OCI-LY1 (cell line): Measurements from ENCODE around the gene GZMM.

ENCODE experiments used
- EZH2 ChIP-seq: fragments of 200-600 bp; sonication (generic), shearing (Covaris generic); IDR thresholded peaks from 2 replicates; pipeline ENCODE4 v1.8.0; 2017; ENCODE audit warnings: borderline replicate concordance, mixed run types, mild to moderate bottlenecking, antibody characterized with exemption, low read length, moderate library complexity, mixed read lengths
- TF ChIP-seq, protein P1 (sequence below): fragments of 200-600 bp; sonication (generic), shearing (Covaris generic); IDR thresholded peaks from 2 replicates; pipeline ENCODE4 v1.5.1; 2017; ENCODE audit warnings: mild to moderate bottlenecking, antibody characterized with exemption, low read length, moderate library complexity, mixed read lengths

DNA sequence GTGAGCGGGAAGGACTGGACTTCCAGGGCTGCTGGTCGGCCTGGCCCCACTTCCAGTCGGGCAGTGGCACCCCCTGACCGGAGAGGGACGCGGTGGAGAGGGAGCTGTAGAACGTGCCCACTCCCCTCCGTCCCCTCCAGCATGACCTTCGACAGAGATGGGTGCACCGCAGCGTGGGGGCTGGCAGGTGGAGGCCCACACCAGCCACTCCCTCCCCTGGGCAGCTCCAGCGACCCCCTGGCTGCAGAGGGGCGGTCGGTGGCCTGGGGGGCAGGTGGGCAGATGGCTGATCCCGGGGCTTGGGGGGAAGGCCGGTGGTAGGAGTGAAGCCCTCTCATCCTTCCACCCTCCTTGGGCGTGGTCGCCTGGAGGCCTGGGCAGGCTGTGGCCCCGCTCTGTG lies 48.2 kb downstream of the GZMM start:
- TF ChIP-seq, protein P1, sequence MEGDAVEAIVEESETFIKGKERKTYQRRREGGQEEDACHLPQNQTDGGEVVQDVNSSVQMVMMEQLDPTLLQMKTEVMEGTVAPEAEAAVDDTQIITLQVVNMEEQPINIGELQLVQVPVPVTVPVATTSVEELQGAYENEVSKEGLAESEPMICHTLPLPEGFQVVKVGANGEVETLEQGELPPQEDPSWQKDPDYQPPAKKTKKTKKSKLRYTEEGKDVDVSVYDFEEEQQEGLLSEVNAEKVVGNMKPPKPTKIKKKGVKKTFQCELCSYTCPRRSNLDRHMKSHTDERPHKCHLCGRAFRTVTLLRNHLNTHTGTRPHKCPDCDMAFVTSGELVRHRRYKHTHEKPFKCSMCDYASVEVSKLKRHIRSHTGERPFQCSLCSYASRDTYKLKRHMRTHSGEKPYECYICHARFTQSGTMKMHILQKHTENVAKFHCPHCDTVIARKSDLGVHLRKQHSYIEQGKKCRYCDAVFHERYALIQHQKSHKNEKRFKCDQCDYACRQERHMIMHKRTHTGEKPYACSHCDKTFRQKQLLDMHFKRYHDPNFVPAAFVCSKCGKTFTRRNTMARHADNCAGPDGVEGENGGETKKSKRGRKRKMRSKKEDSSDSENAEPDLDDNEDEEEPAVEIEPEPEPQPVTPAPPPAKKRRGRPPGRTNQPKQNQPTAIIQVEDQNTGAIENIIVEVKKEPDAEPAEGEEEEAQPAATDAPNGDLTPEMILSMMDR: no peak
- TF ChIP-seq EZH2: no peak
